ENCODE data around the gene GPANK1.

GPANK1 gene

GRCh38 chr6:31636698-31637596 lies 27.9 kb downstream of the GPANK1 start:
- TF ChIP-seq CTCF (IDR thresholded peaks at IDR 0.05) = no peak

GRCh38 chr6:31634969-31635575 lies 29.7 kb downstream of the GPANK1 start:
- no peak for TF ChIP-seq CTCF (IDR thresholded peaks at IDR 0.05)

GRCh38 chr6:31634131-31634530 lies 30.7 kb downstream of the GPANK1 start:
- no peak for TF ChIP-seq CTCF (IDR thresholded peaks at IDR 0.05)

- no peak for TF ChIP-seq CTCF (IDR thresholded peaks at IDR 0.05)
These were observed 31.4 kb downstream of the GPANK1 start for GRCh38 chr6:31633447-31633846.

- TF ChIP-seq CTCF (IDR thresholded peaks at IDR 0.05) = no peak
These were observed 32.4 kb downstream of the GPANK1 start for GRCh38 chr6:31632279-31632946.

GRCh38 chr6:31631681-31632278 lies 33.0 kb downstream of the GPANK1 start:
- no peak for TF ChIP-seq CTCF (IDR thresholded peaks at IDR 0.05)

- TF ChIP-seq CTCF (IDR thresholded peaks at IDR 0.05) = no peak
These were observed 33.6 kb downstream of the GPANK1 start for GRCh38 chr6:31631209-31631608.

All from LNCAP (cell line).